Heart right ventricle (tissue), 16 donors: ENCODE results near the gene ACAP3. TPM values are rescaled to one million over a fixed set of nuclear protein-coding genes. Genes with fewer than 3 reads are reported as not detected.
A peak's percentile ranks its signal among the peaks of the same experiment; 100 is the strongest.

Source experiments
- ATAC-seq, 8 donors: fragments of 200-7000 bp; cut with Tn5 transposase; one replicate each; pipeline ENCODE4 v1.9.1; 2020; ENCODE audit warnings: mild to moderate bottlenecking in 8 of 8, moderate library complexity in 8 of 8, moderate number of reproducible peaks in 1 of 8
- DNase-seq, 2 donors: peaks; one replicate each; pipeline ENCODE4 v3.0.0-alpha.2; 2020
- H3K27ac ChIP-seq, 10 donors: fragments of 200-600 bp; sonication (generic) in 2 of 10; one replicate each; pipeline versions ENCODE4 v1.5.0 to v1.8.0; 2020 to 2022; ENCODE audit warnings: mild to moderate bottlenecking in 3 of 10
- H3K27me3 ChIP-seq, 7 donors: fragments of 200-600 bp; one replicate each; pipeline ENCODE4 v1.8.0; 2021 to 2022; ENCODE audit warnings: mild to moderate bottlenecking in 2 of 7
- H3K36me3 ChIP-seq, 9 donors: fragments of 200-600 bp; sonication (generic) in 1 of 9; one replicate each; pipeline versions ENCODE4 v1.5.0 to v1.8.0; 2020 to 2022; ENCODE audit warnings: mild to moderate bottlenecking in 2 of 9
- H3K4me1 ChIP-seq, 9 donors: fragments of 200-600 bp; sonication (generic) in 1 of 9; one replicate each; pipeline versions ENCODE4 v1.5.0 to v1.8.0; 2020 to 2022; ENCODE audit warnings: mild to moderate bottlenecking in 4 of 9
- H3K4me3 ChIP-seq, 10 donors: fragments of 200-600 bp; sonication (generic) in 2 of 10; one replicate each; pipeline versions ENCODE4 v1.5.0 to v1.8.0; 2020 to 2022; ENCODE audit warnings: mild to moderate bottlenecking in 7 of 10, moderate library complexity in 2 of 10
- H3K9me3 ChIP-seq, 11 donors: fragments of 200-600 bp in 10 of 11; sonication (generic) in 2 of 11; one replicate each; pipeline versions ENCODE4 v1.5.0 to v1.8.0; 2013 to 2022; ENCODE audit warnings: mild to moderate bottlenecking in 2 of 11, control low read depth in 1 of 11, moderate library complexity in 1 of 11
- WGBS, 2 donors: extraction: QIAGEN DNeasy Blood & Tissue Kit; methylation state at CpG; one replicate each; pipeline ENCODE4 v1.1.7; 2013; ENCODE audit warnings: inconsistent platforms in 1 of 2; 5-methylcytosine and 5-hydroxymethylcytosine counted together
- intact Hi-C, 10 donors: fragments of 100-400 bp; cut with DNase I; formaldehyde crosslinking; loops; one replicate each; pipeline versions ENCODE4 v1.11.1 to v1.14.2; 2022
- polyA plus RNA-seq, 2 donors: library from polyadenylated mRNA; stranded (reverse); fragments of 200-250 nt; gene quantifications; one replicate each; pipeline ENCODE4 v1.2.3, GENCODE V29; 2013
- total RNA-seq, 10 donors: library from RNA; stranded (reverse); fragmentation: NEBNext Ultra II Directional in 3 of 10; extraction: Animal tissue kit (Norgen Biotek cat#: 25700) in 3 of 10; gene quantifications; one replicate each; pipeline versions ENCODE4 v1.2.1 to v1.2.4, GENCODE V29; 2021 to 2023
- TF ChIP-seq, protein P1 (sequence below), 9 donors: fragments of 200-600 bp; sonication (generic) in 2 of 9; IDR thresholded peaks; one replicate each; pipeline versions ENCODE4 v1.5.0 to v1.8.0; 2021 to 2022; ENCODE audit warnings: antibody characterized with exemption in 9 of 9, mild to moderate bottlenecking in 5 of 9, moderate library complexity in 1 of 9
- donor health status: Arrhythmogenic right ventricular cardiomyopathy.
- donor health status: ischemic (EF 13 %, LVEDD 7.1; RV severe dilation, severe dysfunction).
- donor health status: healthy with polysubstance abuse.
- donor health status: DM: no; HTN: yes; CAD: no.
- donor health status: DM: no; HTN: no; CAD: no.
- donor health status: ischemic (EF 25% LVEDD 6.9; RV normal size, moderate dysfunction).
- donor health status: ischemic (EF 25% LVEDD 5.7; RV mildly dilated, moderate dysfunction).
- donor health status: healthy.
- donor health status: DM: yes; HTN: yes; CAD: no.
- donor health status: Ischemic cardiomyopathy.
- donor health status: ischemic (EF 35%, LVEDD 5.7; RV mildly dilated, moderate dysfunction).
- donor health status: nonischemic (EF 11% LVEDD 7.7; RV severe dilation, severe dysfunction).
- donor health status: DM: yes; HTN: yes; CAD: no.
- donor health status: PGD.
- donor health status: ischemic (EF 29% LVEDD 5.4; RV normal size, mild dysfunction).
- donor health status: nonischemic (EF 23%, LVEDD 6.1; RV moderate dilation, normal function).

ACAP3 gene
- total and polyA plus RNA-seq, 12 donors, result 22.2 to 152 (median 30.4) TPM

DNA sequence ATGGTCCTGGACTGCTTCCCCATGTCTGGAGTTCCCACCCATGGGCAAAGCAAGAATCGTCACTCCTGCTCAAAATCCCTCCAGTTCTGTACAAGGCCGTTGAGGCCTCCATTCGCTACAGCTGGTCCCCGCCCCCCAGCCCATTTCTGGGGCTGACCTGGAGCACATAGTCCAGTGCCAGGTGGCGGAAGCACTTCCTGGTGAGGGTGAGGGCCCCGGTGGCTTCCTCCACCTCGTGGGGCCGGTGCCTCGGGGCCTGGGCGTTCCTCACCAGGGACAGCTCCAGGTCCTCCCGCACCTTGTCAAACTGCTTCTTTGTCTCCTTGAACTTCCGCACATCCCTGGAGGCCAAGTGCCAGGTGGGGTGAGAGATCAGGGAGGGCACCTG lies 7.4 kb downstream of the ACAP3 start:
- 88 to 90% methylated on average over 12 of the region's 12 CpGs for WGBS, 2 donors
- Histone ChIP-seq H3K27ac (no peak overlapping the region), H3K9me3 (no peaks in the 10 kb centered on the region), H3K4me3 (no peak overlapping the region), H3K4me1 (peaks cover 11 to 25% (median 17%) of the 10 kb centered on the region in 9 donors), H3K36me3 (peaks cover 0 to 43% (median 13%) of the 10 kb centered on the region in 9 donors), H3K27me3 (no peaks in the 10 kb centered on the region)
- no peak for DNase-seq
- no peak for ATAC-seq
- intact Hi-C loops, result no loop called here
- TF ChIP-seq, protein P1, sequence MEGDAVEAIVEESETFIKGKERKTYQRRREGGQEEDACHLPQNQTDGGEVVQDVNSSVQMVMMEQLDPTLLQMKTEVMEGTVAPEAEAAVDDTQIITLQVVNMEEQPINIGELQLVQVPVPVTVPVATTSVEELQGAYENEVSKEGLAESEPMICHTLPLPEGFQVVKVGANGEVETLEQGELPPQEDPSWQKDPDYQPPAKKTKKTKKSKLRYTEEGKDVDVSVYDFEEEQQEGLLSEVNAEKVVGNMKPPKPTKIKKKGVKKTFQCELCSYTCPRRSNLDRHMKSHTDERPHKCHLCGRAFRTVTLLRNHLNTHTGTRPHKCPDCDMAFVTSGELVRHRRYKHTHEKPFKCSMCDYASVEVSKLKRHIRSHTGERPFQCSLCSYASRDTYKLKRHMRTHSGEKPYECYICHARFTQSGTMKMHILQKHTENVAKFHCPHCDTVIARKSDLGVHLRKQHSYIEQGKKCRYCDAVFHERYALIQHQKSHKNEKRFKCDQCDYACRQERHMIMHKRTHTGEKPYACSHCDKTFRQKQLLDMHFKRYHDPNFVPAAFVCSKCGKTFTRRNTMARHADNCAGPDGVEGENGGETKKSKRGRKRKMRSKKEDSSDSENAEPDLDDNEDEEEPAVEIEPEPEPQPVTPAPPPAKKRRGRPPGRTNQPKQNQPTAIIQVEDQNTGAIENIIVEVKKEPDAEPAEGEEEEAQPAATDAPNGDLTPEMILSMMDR (IDR thresholded peaks at IDR 0.05), result no peak

DNA sequence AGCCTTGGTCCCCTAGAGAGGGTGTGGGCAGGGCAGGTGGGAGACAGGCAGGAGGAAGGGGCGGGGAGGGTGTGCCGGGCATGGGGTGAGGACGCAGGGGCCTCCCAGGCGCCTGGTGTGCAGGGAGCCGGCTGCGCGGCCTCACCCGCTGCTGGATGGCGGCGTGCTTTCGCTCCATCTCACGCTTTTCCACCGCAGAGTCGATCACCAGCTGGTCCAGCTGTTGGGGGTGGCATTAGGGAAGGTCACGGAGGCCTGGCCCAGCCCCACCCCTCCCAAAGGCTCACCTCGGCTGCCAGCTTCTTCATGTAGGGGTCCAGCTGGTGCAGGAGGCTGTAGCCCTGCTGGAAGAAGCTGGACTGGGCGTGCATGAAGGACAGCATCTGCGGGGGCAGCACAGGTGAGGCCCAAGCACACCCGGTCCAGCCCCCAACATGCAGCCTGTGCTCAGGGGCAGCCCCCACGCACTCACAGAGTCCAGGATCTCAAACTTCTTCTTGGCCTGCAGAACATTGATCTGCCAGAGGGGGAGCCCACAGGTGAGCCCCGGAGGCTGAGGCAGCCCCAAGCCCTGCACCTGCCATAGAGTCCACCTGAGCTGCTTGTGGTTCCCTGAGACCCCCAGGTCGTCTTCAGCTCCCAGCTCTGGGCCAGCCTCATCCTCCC lies 7.9 kb downstream of the ACAP3 start:
- ATAC-seq (no peak), DNase-seq (no peak)
- Histone ChIP-seq H3K27ac (no peak overlapping the region), H3K4me1 (peaks cover 6 to 20% (median 12%) of the 10 kb centered on the region in 9 donors), H3K27me3 (no peaks in the 10 kb centered on the region), H3K36me3 (peaks cover 0 to 48% (median 16%) of the 10 kb centered on the region in 9 donors), H3K9me3 (no peaks in the 10 kb centered on the region), H3K4me3 (no peak overlapping the region)
- TF ChIP-seq, protein P1 (IDR thresholded peaks at IDR 0.05), result peak in 2 of 9 donors; percentile 7 to 31
- intact Hi-C loops, result loop anchor here in 3 of 10 donors (10.0 kb wide), 3 partner anchors 175 to 275 kb away; partner anchors contain the start of gene AGRN (in 1 of the 3)
- WGBS, 2 donors, result 87 to 90% methylated on average over 18 to 22 of the region's 22 CpGs

DNA sequence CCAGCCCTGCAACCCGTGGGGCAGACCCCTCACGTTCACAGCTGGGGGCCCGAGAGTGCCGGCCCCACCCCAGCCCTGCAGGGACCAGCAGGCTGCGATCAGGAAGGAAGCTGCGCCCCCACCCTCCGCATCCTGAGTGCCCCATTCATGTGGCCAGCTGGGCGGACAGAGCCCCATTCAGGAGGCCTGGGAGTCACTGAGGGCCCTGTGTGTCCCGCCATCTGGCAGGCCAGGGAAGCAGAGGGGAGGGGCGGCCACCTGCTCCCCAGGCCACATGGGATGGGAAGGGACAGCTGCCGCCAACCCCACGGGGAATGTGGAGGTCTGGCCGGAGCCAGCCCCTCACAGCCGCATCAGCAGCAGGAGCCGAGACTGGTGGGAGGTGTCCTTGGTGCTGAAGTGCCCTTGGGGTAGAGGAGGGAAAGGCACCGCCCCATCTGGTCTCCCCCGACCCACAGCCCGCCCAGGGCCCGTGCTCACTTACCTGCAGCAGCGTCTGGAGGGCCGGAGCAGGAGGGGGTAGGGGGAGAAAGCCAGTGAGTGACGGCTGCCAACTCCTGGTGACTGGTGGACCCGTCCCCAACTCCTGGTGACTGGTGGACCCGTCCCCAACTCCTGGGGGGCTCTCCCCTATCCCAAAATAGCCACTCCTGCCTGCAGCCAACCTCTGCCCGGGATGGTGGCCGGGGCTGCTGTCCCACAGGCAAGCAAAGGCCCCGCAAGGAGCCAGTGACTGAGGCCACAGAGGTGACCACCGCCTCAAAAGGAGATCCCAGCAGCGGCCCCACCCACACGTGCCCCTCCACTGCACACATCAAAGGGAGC lies 8.7 kb downstream of the ACAP3 start:
- intact Hi-C loops, result loop anchor here in 3 of 10 donors (10.0 kb wide), 3 partner anchors 174 to 274 kb away; partner anchors contain the start of gene AGRN (in 1 of the 3)
- peaks cover 0 to 54% (median 16%) of the 10 kb centered on the region in 9 donors for H3K36me3 ChIP-seq
- ATAC-seq (peak in 1 of 8 donors; percentile 25), DNase-seq (no peak)
- H3K4me3 ChIP-seq, result no peak overlapping the region
- 62 to 67% methylated on average over 27 to 30 of the region's 30 CpGs for WGBS, 2 donors
- H3K4me1 ChIP-seq, result peaks cover 0 to 12% (median 4%) of the 10 kb centered on the region in 9 donors
- TF ChIP-seq, protein P1 (IDR thresholded peaks at IDR 0.05), result no peak
- H3K27ac ChIP-seq, result no peak overlapping the region
- no peaks in the 10 kb centered on the region for H3K27me3 ChIP-seq
- H3K9me3 ChIP-seq, result no peaks in the 10 kb centered on the region

DNA sequence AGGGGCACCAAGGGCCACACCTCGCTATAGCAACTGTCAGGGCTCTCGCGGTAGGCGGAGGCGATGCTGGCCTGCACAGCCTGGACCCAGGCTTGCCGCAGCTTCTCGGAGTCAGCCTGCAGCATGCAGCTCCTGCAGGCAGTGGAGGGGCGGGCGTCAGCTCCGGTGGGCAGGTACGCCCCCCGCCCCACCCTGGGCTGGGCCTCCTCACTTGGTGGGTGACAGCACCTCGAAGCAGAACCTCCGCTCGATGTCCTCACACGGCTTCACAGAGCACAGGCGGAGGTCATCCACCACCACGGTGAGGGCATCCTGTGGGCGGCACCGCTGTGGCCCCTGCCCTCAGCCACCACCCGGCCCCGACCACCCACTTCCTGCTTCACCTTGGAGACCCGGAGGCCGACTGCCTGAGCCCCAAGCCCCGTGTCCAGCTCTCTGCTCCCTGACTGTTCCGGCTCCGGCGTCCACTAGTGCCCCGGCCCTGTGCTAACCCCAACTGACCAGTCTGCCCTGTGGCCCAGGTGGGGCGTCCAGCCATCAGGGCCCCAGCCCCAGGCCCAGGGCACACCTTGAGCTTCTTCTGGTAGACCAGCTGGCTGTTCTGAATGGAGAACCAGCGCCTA lies 9.8 kb downstream of the ACAP3 start:
- no peak overlapping the region for H3K4me3 ChIP-seq
- DNase-seq (no peak), ATAC-seq (no peak)
- H3K36me3 ChIP-seq, result peaks cover 0 to 62% (median 16%) of the 10 kb centered on the region in 9 donors
- WGBS, 2 donors, result 92 to 96% methylated on average over 31 of the region's 31 CpGs
- H3K27me3 ChIP-seq, result no peaks in the 10 kb centered on the region
- TF ChIP-seq, protein P1 (IDR thresholded peaks at IDR 0.05), result no peak
- intact Hi-C loops, result loop anchor here in 3 of 10 donors (10.0 kb wide), 3 partner anchors 173 to 273 kb away; partner anchors contain the start of gene AGRN (in 1 of the 3)
- peaks cover 0 to 8% (median 0%) of the 10 kb centered on the region in 9 donors for H3K4me1 ChIP-seq
- no peaks in the 10 kb centered on the region for H3K9me3 ChIP-seq
- H3K27ac ChIP-seq, result no peak overlapping the region
